ENCODE data around the gene OLIG2.

OLIG2 gene

DNA sequence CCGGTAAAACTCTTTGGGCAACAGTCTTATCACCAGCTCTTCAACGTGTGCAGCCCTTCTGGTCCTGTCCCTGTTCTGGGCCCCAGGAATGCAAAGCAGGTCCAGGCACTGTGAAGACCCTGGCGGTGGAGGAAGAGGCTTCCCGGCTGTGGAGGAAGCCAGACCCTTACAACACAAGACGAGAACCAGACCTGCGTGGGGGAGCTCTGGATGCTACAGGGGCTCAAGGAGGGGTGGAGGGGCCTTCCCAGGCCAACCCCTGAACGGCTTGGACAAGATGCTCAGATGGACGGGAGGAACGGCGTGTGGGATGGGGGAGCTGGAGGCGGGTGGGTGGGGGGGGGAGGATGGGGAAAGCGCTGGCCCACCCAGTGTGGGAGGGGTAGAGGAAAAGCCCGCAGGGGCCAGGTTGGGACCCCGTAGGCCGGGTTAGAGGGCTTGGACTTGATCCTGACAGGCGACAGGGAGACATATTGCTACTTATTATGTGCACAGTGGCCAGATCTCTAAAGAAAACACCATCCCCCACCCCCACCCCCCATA lies 5.1 kb upstream of the OLIG2 start:
- no peak for DNase-seq

DNA sequence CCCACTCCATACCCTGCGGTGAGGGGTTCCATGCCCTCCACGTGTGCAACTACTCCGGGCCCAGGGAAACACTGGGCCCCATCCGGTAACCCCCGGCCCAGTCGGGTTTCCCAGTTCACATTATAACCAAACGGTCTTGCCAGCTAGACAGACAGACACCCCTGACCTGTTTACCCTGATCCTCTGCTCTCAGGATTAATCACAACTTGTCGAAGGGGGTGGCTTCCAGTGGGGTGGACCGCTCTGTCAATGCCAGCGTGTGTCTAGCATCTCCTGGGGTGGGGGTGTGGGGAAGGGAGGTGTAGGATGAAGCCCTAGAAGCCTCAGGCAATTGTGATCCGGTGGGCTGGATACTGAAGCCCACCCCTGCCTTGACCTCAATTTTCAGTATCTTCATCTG lies 4.6 kb upstream of the OLIG2 start:
- no peak for DNase-seq

- no peak for DNase-seq
Observed at GRCh38 chr21:33021667-33022066, 4.1 kb upstream of the OLIG2 start.

GRCh38 chr21:33022489-33022827 lies 3.3 kb upstream of the OLIG2 start:
- DNase-seq: no peak

GRCh38 chr21:33022828-33023573 lies 2.7 kb upstream of the OLIG2 start:
- DNase-seq: no peak

GRCh38 chr21:33023574-33024200 lies 2.0 kb upstream of the OLIG2 start:
- peak in 1 of 5 experiments; percentile 32 for DNase-seq

GRCh38 chr21:33024201-33025103 lies 1.3 kb upstream of the OLIG2 start:
- DNase-seq: peak in 1 of 5 experiments; percentile 44

DNA sequence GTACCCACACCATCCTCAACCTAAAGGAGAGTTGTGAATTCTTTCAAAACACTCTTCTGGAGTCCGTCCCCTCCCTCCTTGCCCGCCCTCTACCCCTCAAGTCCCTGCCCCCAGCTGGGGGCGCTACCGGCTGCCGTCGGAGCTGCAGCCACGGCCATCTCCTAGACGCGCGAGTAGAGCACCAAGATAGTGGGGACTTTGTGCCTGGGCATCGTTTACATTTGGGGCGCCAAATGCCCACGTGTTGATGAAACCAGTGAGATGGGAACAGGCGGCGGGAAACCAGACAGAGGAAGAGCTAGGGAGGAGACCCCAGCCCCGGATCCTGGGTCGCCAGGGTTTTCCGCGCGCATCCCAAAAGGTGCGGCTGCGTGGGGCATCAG lies 638 bp upstream of the OLIG2 start:
- peak in 1 of 5 experiments; percentile 27 for DNase-seq

DNA sequence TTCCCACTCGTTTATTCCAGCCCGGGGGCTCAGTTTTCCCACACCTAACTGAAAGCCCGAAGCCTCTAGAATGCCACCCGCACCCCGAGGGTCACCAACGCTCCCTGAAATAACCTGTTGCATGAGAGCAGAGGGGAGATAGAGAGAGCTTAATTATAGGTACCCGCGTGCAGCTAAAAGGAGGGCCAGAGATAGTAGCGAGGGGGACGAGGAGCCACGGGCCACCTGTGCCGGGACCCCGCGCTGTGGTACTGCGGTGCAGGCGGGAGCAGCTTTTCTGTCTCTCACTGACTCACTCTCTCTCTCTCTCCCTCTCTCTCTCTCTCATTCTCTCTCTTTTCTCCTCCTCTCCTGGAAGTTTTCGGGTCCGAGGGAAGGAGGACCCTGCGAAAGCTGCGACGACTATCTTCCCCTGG lies 716 bp downstream of the OLIG2 start:
- no peak for DNase-seq

DNA sequence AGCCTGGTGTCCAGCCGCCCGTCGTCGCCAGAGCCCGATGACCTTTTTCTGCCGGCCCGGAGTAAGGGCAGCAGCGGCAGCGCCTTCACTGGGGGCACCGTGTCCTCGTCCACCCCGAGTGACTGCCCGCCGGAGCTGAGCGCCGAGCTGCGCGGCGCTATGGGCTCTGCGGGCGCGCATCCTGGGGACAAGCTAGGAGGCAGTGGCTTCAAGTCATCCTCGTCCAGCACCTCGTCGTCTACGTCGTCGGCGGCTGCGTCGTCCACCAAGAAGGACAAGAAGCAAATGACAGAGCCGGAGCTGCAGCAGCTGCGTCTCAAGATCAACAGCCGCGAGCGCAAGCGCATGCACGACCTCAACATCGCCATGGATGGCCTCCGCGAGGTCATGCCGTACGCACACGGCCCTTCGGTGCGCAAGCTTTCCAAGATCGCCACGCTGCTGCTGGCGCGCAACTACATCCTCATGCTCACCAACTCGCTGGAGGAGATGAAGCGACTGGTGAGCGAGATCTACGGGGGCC lies 1.2 kb downstream of the OLIG2 start:
- peak in 1 of 5 experiments; percentile 54 for DNase-seq

- DNase-seq: no peak
Observed at GRCh38 chr21:33027401-33028286, 1.9 kb downstream of the OLIG2 start.

- no peak for DNase-seq
Observed at GRCh38 chr21:33028287-33028670, 2.5 kb downstream of the OLIG2 start.

DNA sequence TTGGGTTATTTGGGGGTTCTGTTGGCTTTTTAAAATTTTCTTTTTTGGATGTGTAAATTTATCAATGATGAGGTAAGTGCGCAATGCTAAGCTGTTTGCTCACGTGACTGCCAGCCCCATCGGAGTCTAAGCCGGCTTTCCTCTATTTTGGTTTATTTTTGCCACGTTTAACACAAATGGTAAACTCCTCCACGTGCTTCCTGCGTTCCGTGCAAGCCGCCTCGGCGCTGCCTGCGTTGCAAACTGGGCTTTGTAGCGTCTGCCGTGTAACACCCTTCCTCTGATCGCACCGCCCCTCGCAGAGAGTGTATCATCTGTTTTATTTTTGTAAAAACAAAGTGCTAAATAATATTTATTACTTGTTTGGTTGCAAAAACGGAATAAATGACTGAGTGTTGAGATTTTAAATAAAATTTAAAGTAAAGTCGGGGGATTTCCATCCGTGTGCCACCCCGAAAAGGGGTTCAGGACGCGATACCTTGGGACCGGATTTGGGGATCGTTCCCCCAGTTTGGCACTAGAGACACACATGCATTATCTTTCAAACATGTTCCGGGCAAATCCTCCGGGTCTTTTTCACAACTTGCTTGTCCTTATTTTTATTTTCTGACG lies 3.1 kb downstream of the OLIG2 start:
- DNase-seq: peak in 1 of 5 experiments; percentile 58

DNA sequence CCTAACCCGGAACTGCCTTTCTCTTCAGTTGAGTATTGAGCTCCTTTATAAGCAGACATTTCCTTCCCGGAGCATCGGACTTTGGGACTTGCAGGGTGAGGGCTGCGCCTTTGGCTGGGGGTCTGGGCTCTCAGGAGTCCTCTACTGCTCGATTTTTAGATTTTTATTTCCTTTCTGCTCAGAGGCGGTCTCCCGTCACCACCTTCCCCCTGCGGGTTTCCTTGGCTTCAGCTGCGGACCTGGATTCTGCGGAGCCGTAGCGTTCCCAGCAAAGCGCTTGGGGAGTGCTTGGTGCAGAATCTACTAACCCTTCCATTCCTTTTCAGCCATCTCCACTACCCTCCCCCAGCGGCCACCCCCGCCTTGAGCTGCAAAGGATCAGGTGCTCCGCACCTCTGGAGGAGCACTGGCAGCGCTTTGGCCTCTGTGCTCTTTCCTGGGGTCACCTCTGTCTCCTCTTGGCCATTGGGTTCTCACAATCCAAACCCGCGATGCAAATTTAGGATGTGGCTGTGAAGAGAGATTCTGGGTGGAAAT lies 3.7 kb downstream of the OLIG2 start:
- DNase-seq: no peak

DNA sequence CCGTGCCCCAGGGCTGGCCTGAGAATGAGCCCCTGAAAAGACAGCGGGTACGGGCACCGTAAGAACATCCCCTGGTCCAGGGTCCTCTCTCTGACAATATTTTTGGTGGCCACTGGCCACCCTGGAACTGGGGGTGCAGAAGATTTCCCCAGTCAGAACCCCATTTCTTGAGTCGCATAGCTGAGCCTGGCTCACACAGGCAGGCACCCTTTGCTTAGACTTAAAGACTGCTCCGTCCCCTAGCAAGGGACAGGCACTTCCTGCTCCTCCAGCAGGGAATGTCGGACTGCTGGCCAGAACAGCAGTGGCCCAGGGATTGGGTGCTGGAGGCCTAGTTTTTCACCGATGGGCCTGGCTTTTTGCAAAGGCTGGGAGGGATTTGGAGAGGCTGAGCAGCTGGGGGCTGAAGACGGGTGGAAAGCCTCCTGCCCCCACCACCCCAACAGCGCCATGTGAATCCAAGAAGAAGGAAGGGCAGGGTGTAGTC lies 4.3 kb downstream of the OLIG2 start:
- DNase-seq: no peak

DNA sequence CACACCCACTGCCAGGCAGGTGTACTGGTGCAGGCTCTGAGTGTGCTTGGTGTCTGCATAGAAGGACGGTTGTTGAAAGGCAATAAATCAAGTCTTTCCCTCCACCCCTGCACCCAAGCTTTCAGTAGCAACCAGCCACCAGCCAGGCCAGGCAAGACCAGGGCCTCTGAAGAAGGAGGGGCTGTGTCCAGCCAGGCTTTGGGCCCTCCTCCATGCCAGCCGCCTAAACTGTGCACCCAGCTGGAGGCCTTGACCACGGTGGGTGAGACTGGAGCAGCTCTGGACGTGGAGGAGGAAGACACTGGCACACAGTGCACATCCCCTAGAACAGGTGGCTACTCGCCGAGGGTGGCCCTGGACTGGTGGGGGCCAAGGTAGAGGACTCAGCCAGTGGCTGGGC lies 4.9 kb downstream of the OLIG2 start:
- DNase-seq: no peak

DNA sequence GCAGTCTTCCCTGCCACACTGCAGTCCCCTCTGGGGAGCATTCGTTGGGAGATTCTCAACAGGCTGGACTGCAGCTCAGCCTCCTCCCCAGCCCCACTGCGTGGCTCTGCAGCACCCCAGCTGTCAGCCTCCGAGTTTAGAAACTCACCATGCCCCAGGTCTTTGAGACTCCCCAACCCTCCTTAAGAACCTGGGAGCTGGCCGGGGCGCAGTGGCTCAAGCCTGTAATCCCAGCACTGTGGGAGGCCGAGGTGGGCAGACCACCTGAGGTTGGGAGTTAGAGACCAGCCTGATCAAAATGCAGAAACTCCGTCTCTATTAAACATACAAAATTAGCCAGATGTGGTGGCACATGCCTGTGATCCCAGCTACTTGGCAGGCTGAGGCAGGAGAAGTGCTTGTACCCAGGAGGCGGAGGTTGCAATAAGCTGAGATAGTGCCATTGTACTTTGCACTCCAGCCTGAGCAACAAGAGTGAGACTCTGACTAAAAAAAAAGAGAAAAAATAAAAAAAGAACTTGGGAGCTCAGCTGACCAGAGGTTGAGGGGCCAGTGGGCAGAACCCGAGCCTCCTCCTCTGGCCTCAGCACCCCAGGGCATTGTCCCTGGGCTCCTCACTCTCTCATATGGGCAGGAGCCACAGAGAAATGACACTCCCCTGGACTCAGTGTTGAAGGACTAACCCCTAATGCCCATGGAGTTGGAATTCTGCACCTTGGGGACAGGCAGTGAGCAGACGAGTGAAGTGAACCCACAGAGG lies 5.6 kb downstream of the OLIG2 start:
- no peak for DNase-seq

GRCh38 chr21:33032434-33033047 lies 6.8 kb downstream of the OLIG2 start:
- DNase-seq: no peak

- DNase-seq: no peak
Observed at GRCh38 chr21:33033094-33033951, 7.6 kb downstream of the OLIG2 start.

Data from T-helper 2 cell (primary cell).